A673 (cell line): Measurements from ENCODE around the gene MYLK2. TPM values are rescaled to one million over a fixed set of nuclear protein-coding genes. Genes with fewer than 3 reads are reported as not detected.

Source experiments
- Bru-seq: library from RNA; stranded (reverse); fragments of 400-500 nt; gene quantifications from one replicate; lab custom pipeline; 2021; lab: Mats Ljungman, UMichigan
- BruChase-seq, 2 experiments: library from RNA; stranded (reverse); fragments of 400-500 nt; gene quantifications; one replicate each; lab custom pipeline; 2021; lab: Mats Ljungman, UMichigan
- BruUV-seq: library from RNA; stranded (reverse); fragments of 400-500 nt; replicated peaks from 2 replicates; lab custom pipeline; 2021; lab: Mats Ljungman, UMichigan
- CTCF ChIA-PET: fragments of 300-600 bp; sonication (Branson Sonifier 250); formaldehyde crosslinking; loops from one replicate; lab custom pipeline; 2022; ENCODE audit warnings: antibody characterized with exemption; lab: Charles Lee
- POLR2A ChIA-PET: fragments of 300-600 bp; sonication (Branson Sonifier 250); formaldehyde crosslinking; loops from one replicate; lab custom pipeline; 2022; ENCODE audit warnings: antibody characterized with exemption; ENCODE audit not compliant: low non-redundant PET; lab: Charles Lee
- DNase-seq: peaks from one replicate; pipeline ENCODE4 v3.0.0-alpha.2; 2015; ENCODE audit warnings: low spot score
- H3K27ac ChIP-seq: fragments of 200-600 bp; sonication (generic); 2 replicates; pipeline ENCODE4 v1.5.1; 2016; ENCODE audit warnings: mixed run types, low read depth, mild to moderate bottlenecking, mixed read lengths, antibody characterized with exemption, low read length; ENCODE audit not compliant: poor library complexity, severe bottlenecking
- H3K27me3 ChIP-seq: fragments of 200-600 bp; sonication (generic); replicated peaks from 2 replicates; pipeline ENCODE4 v1.6.1; 2017; ENCODE audit warnings: mixed run types, low read depth, mild to moderate bottlenecking, mixed read lengths, antibody characterized with exemption, low read length; ENCODE audit not compliant: insufficient read depth, poor library complexity
- H3K36me3 ChIP-seq: fragments of 200-600 bp; sonication (generic); 2 replicates; pipeline ENCODE4 v1.6.1; 2016; ENCODE audit warnings: mixed run types, mild to moderate bottlenecking, mixed read lengths, antibody characterized with exemption, low read length; ENCODE audit not compliant: insufficient read depth, poor library complexity, severe bottlenecking
- H3K4me1 ChIP-seq: fragments of 200-600 bp; sonication (generic); 2 replicates; pipeline ENCODE4 v1.6.1; 2017; ENCODE audit warnings: mixed run types, mild to moderate bottlenecking, mixed read lengths, antibody characterized with exemption, low read length; ENCODE audit not compliant: insufficient read depth, poor library complexity, severe bottlenecking
- H3K4me3 ChIP-seq: fragments of 200-600 bp; sonication (generic); 2 replicates; pipeline ENCODE4 v1.5.1; 2016; ENCODE audit warnings: low read depth, mixed run types, mild to moderate bottlenecking, mixed read lengths, low read length; ENCODE audit not compliant: poor library complexity, severe bottlenecking
- H3K9me3 ChIP-seq: fragments of 200-600 bp; sonication (generic); 2 replicates; pipeline ENCODE4 v1.6.1; 2016; ENCODE audit warnings: mixed run types, low read depth, mild to moderate bottlenecking, mixed read lengths, antibody characterized with exemption, low read length; ENCODE audit not compliant: poor library complexity, severe bottlenecking
- EZH2 ChIP-seq: fragments of 200-600 bp; sonication (generic); IDR thresholded peaks from 2 replicates; pipeline ENCODE4 v1.6.1; 2017; ENCODE audit warnings: borderline replicate concordance, low read depth, mild to moderate bottlenecking, mixed read lengths, antibody characterized with exemption, low read length; ENCODE audit not compliant: poor library complexity, severe bottlenecking
- intact Hi-C: fragments of 100-400 bp; cut with micrococcal nuclease; formaldehyde crosslinking; loops from one replicate; pipeline ENCODE4 v1.10.0; 2022; ENCODE audit not compliant: unreplicated experiment
- long read RNA-seq: library from polyadenylated mRNA; stranded (forward); transcript quantifications from one replicate; pipeline ENCODE4 v2.0.0, GENCODE V29; 2022
- total RNA-seq: library from RNA; stranded (reverse); gene quantifications from 2 replicates; pipeline ENCODE4 v1.2.3, GENCODE V29; 2021
- TF ChIP-seq, protein P1 (sequence below): fragments of 300-800, 200-600 bp; sonication (generic); conservative IDR thresholded peaks from 2 replicates; pipeline ENCODE4 v1.5.1; 2017; ENCODE audit warnings: low read depth, mild to moderate bottlenecking, antibody characterized with exemption, low read length, moderate library complexity, mixed read lengths

The MYLK2 gene
- total RNA-seq (1.2 and 1.3 TPM in 2 replicates), Bru-seq, nascent RNA (percentile 46 among the genes with signal in this experiment), BruChase-seq, experiment 1, labeled RNA remaining after a 2-hour chase (percentile 50 among the genes with signal in this experiment), BruChase-seq, experiment 2, labeled RNA remaining after a 6-hour chase (percentile 46 among the genes with signal in this experiment)
- long read RNA-seq = 0 reads

DNA sequence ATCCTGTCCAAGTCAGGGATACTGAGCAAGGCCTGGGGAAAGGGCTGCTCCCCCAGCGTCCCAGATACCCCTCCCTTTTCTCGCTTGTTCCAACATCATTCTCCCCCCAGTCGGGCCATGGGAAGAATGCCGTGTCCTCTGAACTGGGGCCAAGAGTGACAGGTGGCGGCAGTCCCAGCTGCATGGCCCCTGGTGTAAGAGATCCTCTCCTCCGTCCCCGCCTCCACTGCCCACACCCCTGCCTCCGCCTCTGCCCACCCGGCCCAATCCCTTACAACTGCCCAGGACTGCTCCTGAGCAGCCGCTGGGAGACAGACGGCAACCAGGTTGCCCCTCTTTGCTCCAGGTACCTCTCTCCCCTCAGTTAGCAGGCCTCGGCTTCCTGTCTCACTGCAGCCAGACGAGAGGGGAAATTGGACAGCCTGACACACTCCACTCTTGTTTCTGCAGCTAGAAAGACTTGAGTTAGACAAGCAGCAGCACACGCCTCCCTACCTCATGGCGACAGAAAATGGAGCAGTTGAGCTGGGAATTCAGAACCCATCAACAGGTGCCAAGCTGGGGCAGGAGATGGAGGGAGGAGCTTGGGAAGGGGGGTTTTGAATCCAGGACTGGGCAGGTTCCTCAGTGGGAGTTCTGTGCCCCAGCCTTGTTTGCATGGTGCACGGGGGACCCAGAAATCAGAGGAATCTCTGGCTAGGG lies at the start of gene MYLK2:
TSS of gene MYLK2 (plus strand) at position 274 of the 702 bp plus-strand sequence. CDS start at position 499, 225 bp downstream.
- H3K4me3 ChIP-seq = no peak within 1 kb of the TSS
- CTCF ChIA-PET = no interaction called here
- TF ChIP-seq EZH2 = no peak
- TF ChIP-seq, protein P1, sequence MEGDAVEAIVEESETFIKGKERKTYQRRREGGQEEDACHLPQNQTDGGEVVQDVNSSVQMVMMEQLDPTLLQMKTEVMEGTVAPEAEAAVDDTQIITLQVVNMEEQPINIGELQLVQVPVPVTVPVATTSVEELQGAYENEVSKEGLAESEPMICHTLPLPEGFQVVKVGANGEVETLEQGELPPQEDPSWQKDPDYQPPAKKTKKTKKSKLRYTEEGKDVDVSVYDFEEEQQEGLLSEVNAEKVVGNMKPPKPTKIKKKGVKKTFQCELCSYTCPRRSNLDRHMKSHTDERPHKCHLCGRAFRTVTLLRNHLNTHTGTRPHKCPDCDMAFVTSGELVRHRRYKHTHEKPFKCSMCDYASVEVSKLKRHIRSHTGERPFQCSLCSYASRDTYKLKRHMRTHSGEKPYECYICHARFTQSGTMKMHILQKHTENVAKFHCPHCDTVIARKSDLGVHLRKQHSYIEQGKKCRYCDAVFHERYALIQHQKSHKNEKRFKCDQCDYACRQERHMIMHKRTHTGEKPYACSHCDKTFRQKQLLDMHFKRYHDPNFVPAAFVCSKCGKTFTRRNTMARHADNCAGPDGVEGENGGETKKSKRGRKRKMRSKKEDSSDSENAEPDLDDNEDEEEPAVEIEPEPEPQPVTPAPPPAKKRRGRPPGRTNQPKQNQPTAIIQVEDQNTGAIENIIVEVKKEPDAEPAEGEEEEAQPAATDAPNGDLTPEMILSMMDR = no peak
- no peaks in the 10 kb centered on the region for H3K9me3 ChIP-seq
- H3K4me1 ChIP-seq = peaks cover 20% of the 10 kb centered on the region
- POLR2A ChIA-PET = no interaction called here
- no peak for DNase-seq
- BruUV-seq = no TSS peak
- intact Hi-C loops = no loop called here
- no peak within 1 kb of the TSS for H3K27ac ChIP-seq
- H3K36me3 ChIP-seq = no peaks in the 10 kb centered on the region
- H3K27me3 ChIP-seq = no peaks in the 10 kb centered on the region

DNA sequence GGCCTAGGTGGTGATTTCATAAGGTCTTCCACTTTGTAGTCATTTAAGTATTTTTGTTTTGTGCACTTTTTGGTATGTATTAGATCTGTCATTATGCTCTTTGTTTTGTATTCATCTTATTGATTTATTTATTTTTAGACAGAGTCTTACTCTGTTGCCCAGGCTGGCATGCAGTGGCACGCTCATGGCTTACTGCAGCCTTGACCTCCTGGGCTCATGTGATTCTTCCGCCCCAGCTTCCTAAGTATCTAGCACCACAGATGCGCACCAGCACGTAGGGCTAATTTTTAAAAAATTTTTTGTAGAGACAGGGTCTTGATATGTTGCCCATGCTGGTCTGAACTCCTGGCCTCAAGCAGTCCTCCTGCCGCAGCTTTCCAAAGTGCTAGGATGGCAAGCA lies 49.5 kb upstream of the MYLK2 start:
- no TSS peak for BruUV-seq
- no peak for DNase-seq
- Histone ChIP-seq H3K36me3 (peaks cover 98% of the 10 kb centered on the region), H3K27me3 (no peaks in the 10 kb centered on the region), H3K27ac (peak overlapping the region; percentile 37), H3K4me1 (no peaks in the 10 kb centered on the region), H3K4me3 (no peak overlapping the region), H3K9me3 (no peaks in the 10 kb centered on the region)
- CTCF ChIA-PET = no interaction called here
- TF ChIP-seq, protein P1 = no peak
- POLR2A ChIA-PET = no interaction called here
- intact Hi-C loops = no loop called here

- CTCF ChIA-PET = no interaction called here
- POLR2A ChIA-PET = no interaction called here
- H3K36me3 ChIP-seq = peaks cover 98% of the 10 kb centered on the region
- BruUV-seq = no TSS peak
- intact Hi-C loops = no loop called here
- no peaks in the 10 kb centered on the region for H3K9me3 ChIP-seq
- H3K4me3 ChIP-seq = no peak overlapping the region
- no peaks in the 10 kb centered on the region for H3K4me1 ChIP-seq
- H3K27me3 ChIP-seq = no peaks in the 10 kb centered on the region
- DNase-seq = no peak
- H3K27ac ChIP-seq = no peak overlapping the region
- TF ChIP-seq, protein P1 = no peak
- TF ChIP-seq EZH2 = no peak
These were observed 48.9 kb upstream of the MYLK2 start for GRCh38 chr20:31770243-31770642.
